ENCODE data around the gene POMP.

DNA sequence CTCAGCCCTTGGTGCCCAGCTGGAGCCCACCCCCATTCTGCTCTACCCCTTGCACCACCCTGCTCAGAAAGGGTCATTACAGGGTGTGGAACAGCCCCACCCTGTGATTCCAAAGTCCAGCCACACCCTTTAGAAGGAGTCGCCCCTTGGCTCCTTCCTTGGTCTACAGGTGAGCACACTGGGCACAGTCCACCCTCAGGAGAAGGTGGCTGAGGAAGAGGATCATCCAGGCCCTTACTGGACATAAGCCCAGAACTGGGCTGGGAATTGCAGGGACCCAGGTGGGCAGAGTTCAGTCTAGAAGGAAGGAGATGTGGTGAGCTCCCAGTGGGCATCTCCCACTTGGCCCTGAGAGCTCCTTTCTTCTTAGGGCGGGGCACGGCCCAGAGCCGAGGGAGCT, 51.2 kb downstream of the POMP start:
- TF ChIP-seq, protein P1, sequence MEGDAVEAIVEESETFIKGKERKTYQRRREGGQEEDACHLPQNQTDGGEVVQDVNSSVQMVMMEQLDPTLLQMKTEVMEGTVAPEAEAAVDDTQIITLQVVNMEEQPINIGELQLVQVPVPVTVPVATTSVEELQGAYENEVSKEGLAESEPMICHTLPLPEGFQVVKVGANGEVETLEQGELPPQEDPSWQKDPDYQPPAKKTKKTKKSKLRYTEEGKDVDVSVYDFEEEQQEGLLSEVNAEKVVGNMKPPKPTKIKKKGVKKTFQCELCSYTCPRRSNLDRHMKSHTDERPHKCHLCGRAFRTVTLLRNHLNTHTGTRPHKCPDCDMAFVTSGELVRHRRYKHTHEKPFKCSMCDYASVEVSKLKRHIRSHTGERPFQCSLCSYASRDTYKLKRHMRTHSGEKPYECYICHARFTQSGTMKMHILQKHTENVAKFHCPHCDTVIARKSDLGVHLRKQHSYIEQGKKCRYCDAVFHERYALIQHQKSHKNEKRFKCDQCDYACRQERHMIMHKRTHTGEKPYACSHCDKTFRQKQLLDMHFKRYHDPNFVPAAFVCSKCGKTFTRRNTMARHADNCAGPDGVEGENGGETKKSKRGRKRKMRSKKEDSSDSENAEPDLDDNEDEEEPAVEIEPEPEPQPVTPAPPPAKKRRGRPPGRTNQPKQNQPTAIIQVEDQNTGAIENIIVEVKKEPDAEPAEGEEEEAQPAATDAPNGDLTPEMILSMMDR (IDR thresholded peaks at IDR 0.05; ENCODE audit: borderline replicate concordance, extremely low read depth, low read length, poor library complexity, severe bottlenecking), result no peak
- no peak for TF ChIP-seq EZH2 (IDR thresholded peaks at IDR 0.05; ENCODE audit: borderline replicate concordance, low read depth, low read length, severe bottlenecking)

All from DND-41 (cell line).